ENCODE data around the gene RABAC1. TPM values are rescaled to one million over a fixed set of nuclear protein-coding genes. Genes with fewer than 3 reads are reported as not detected.

The RABAC1 gene
- total RNA-seq, 1 experiment from 2014 or later, result 94.0 TPM

DNA sequence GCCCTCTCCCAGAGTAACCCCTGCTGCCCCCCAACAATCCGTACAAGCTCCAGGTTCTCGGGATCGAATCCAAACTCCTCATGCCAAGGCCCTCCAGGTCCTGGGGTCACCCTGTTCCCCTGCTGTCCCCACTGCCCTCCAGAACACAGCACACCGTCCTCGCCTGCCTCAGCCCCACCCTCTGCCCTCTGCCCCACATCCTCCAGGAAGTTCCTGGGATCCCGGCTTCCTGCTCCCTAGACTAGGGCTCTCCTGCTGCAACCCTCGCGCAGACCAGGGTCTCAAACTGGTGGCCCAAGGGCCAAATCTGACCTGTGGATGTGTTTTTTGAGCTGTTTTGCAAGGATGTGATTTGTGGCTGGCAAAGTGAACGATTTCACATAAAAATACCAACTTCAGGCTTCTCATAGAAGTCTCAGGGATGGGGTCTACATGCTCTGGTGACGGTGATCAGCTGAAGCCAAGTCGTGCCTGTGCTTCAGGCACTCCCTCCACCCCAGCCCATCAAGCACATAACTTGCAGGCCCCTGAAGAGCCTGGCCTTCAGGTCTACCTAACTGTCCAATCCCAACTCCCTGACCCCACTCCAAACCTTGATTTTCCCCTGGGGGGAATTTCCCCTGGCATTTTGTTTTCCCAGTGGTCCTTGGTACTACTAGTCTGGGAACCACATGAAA, 1.8 kb downstream of the RABAC1 start:
- H3K4me3 Mint-ChIP-seq, result peak overlapping the region in 1 of 2 experiments; percentile 82; a peak in 3 of 5 replicates

More for the DNA sequence above, 1.8 kb downstream of the RABAC1 start:
- peaks cover 4 to 21% (median 5%) of the 10 kb centered on the region in 3 experiments; a peak in 5 of 7 replicates for H3K36me3 Mint-ChIP-seq (ENCODE audit: insufficient read depth in 1 of 3, low read depth in 3 of 3)
- Histone ChIP-seq H3T11ph (ENCODE audit: low read length) (no peak overlapping the region), H2BK20ac (ENCODE audit: low read depth, low read length, poor library complexity, severe bottlenecking) (no peak overlapping the region), H2BK15ac (ENCODE audit: low read depth, low read length) (no peak overlapping the region), H3K18ac (ENCODE audit: insufficient read length, low read depth, low read length) (no peak overlapping the region), H3K4me2 (ENCODE audit: insufficient read depth, insufficient read length, low read length) (no peak overlapping the region), H3K79me2 (ENCODE audit: insufficient read depth, low read length) (no peaks in the 10 kb centered on the region), H2BK12ac (ENCODE audit: insufficient read length, low read depth, low read length) (no peak overlapping the region), H3K9me3 (ENCODE audit: control insufficient read depth, low read depth, low read length) (no peaks in the 10 kb centered on the region), H2BK5ac (ENCODE audit: insufficient read length, low read length) (no peak overlapping the region), H2BK120ac (ENCODE audit: low read depth, low read length, poor library complexity, severe bottlenecking) (no peak overlapping the region), H3K23me2 (ENCODE audit: insufficient read length, low read depth, low read length, poor library complexity, severe bottlenecking) (no peaks in the 10 kb centered on the region), H4K5ac (ENCODE audit: insufficient read length, low read depth, low read length) (no peak overlapping the region), H3K79me1 (ENCODE audit: insufficient read depth, low read depth, low read length, poor library complexity, severe bottlenecking) (no peaks in the 10 kb centered on the region), H3K9ac (ENCODE audit: extremely low read depth, insufficient read length, low read length) (no peak overlapping the region), H3K4me1 (ENCODE audit: insufficient read depth, low read length) (no peaks in the 10 kb centered on the region), H2AFZ (ENCODE audit: low read length) (no peak overlapping the region), H3K27me3 (ENCODE audit: insufficient read depth, low read length) (no peaks in the 10 kb centered on the region), H4K20me1 (ENCODE audit: control insufficient read depth, insufficient read depth, insufficient read length) (peaks cover 3% of the 10 kb centered on the region), H3K4ac (ENCODE audit: low read depth, low read length) (no peak overlapping the region), H3K14ac (ENCODE audit: insufficient read depth, low read length) (no peak overlapping the region), H2AK5ac (ENCODE audit: insufficient read length, low read length) (no peak overlapping the region), H4K91ac (ENCODE audit: insufficient read length, low read depth, low read length) (no peak overlapping the region), H3K56ac (ENCODE audit: insufficient read length, low read depth, low read length) (no peak overlapping the region), H3K23ac (ENCODE audit: insufficient read length, low read depth, low read length) (no peak overlapping the region), H4K8ac (replicated peaks; ENCODE audit: insufficient read length, low read depth, low read length) (no peak overlapping the region), H3K27ac (ENCODE audit: insufficient read length, low read depth, low read length) (no peak overlapping the region)
- no peak for DNase-seq
- no CpG with 5 or more reads among the region's 11 CpGs for WGBS (ENCODE audit: extremely low coverage, insufficient read length, low lambda C conversion rate)
- H3K4me1 Mint-ChIP-seq, result peaks cover 16 to 22% of the 10 kb centered on the region in 2 experiments
- H3K27ac Mint-ChIP-seq, result peak overlapping the region in 2 of 3 experiments; percentile 71 to 82; a peak in 2 of 7 replicates
- H3K9me3 Mint-ChIP-seq, result no peaks in the 10 kb centered on the region
- H3K27me3 Mint-ChIP-seq (ENCODE audit: low read depth), result no peaks in the 10 kb centered on the region
- TF ChIP-seq, protein P1, sequence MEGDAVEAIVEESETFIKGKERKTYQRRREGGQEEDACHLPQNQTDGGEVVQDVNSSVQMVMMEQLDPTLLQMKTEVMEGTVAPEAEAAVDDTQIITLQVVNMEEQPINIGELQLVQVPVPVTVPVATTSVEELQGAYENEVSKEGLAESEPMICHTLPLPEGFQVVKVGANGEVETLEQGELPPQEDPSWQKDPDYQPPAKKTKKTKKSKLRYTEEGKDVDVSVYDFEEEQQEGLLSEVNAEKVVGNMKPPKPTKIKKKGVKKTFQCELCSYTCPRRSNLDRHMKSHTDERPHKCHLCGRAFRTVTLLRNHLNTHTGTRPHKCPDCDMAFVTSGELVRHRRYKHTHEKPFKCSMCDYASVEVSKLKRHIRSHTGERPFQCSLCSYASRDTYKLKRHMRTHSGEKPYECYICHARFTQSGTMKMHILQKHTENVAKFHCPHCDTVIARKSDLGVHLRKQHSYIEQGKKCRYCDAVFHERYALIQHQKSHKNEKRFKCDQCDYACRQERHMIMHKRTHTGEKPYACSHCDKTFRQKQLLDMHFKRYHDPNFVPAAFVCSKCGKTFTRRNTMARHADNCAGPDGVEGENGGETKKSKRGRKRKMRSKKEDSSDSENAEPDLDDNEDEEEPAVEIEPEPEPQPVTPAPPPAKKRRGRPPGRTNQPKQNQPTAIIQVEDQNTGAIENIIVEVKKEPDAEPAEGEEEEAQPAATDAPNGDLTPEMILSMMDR (conservative IDR thresholded peaks at IDR 0.05), result no peak
